K562 (cell line): ENCODE data around the gene CRACDL. TPM values are rescaled to one million over a fixed set of nuclear protein-coding genes. Genes with fewer than 3 reads are reported as not detected.

Experiments used
- ATAC-seq: fragments of 200-7000 bp; cut with Tn5 transposase; 3 replicates; pipeline ENCODE4 v1.9.1; 2020; ENCODE audit warnings: moderate library complexity
- BruUV-seq: library from RNA; stranded (reverse); fragments of 400-500 nt; replicated peaks from 2 replicates; lab custom pipeline; 2021; lab: Mats Ljungman, UMichigan
- CTCF ChIA-PET: fragments of 300-600 bp; formaldehyde crosslinking; extraction: SDS; loops from one replicate; lab custom pipeline; 2021; ENCODE audit warnings: low intra/inter-chr PET ratio; lab: Yijun Ruan, JAX
- POLR2A ChIA-PET: fragments of 300-600, 350-650 bp; sonication (Branson Sonifier 250); formaldehyde crosslinking; extraction: SDS; loops from one replicate; lab custom pipeline; 2021; ENCODE audit warnings: antibody characterized with exemption, inconsistent platforms; lab: Yijun Ruan, JAX
- DNase-seq, 4 experiments: peaks; one replicate each; pipeline versions ENCODE4 v3.0.0 to v3.0.0-alpha.2; 2011 to 2018; ENCODE audit warnings: low spot score in 3 of 4, mixed read lengths in 3 of 4; ENCODE audit errors: extremely low read depth in 1 of 4
- FAIRE-seq: peaks from 2 replicates; lab custom pipeline; 2011; peaks lifted over from hg19 to GRCh38; lab: Jason Lieb, UNC
- H2AFZ ChIP-seq: 2 replicates; pipeline ENCODE4 v1.6.0; 2011; ENCODE audit warnings: low read depth, low read length, control low read depth, inconsistent platforms
- H3K27ac ChIP-seq: fragments of 200-600 bp; 3 replicates; pipeline ENCODE4 v1.8.0; 2011; ENCODE audit warnings: low read depth, mild to moderate bottlenecking, control low read depth, inconsistent platforms, low read length, moderate library complexity, mixed read lengths; ENCODE audit errors: extremely low read depth
- H3K27me3 ChIP-seq, 2 experiments: fragments of 300-600 bp in 1 of 2; 2 replicates in 1 of 2; 3 replicates in 1 of 2; pipeline versions ENCODE4 v1.6.0 to v1.8.0; 2011; ENCODE audit warnings: inconsistent platforms in 2 of 2, low read length in 2 of 2, mild to moderate bottlenecking in 1 of 2, mixed read lengths in 1 of 2, moderate library complexity in 1 of 2; ENCODE audit not compliant: control insufficient read depth in 2 of 2, insufficient read depth in 2 of 2
- H3K36me3 ChIP-seq: fragments of 300-600 bp; 3 replicates; pipeline ENCODE4 v1.8.0; 2011; ENCODE audit warnings: mild to moderate bottlenecking, low read length, inconsistent platforms; ENCODE audit not compliant: control insufficient read depth, insufficient read depth
- H3K4me1 ChIP-seq, 2 experiments: fragments of 200-600 bp in 1 of 2; replicated peaks in 1 of 2; 2 replicates in 1 of 2; 3 replicates in 1 of 2; pipeline versions ENCODE4 v1.5.1 to v1.8.0; 2011; ENCODE audit warnings: inconsistent platforms in 2 of 2, low read length in 2 of 2, mild to moderate bottlenecking in 1 of 2, mixed read lengths in 1 of 2, moderate library complexity in 1 of 2; ENCODE audit not compliant: control insufficient read depth in 2 of 2, insufficient read depth in 2 of 2
- H3K4me2 ChIP-seq: 2 replicates; pipeline ENCODE4 v1.6.1; 2011; ENCODE audit warnings: low read length, control low read depth, inconsistent platforms, mixed read lengths; ENCODE audit not compliant: insufficient read depth
- H3K4me3 ChIP-seq: fragments of 200-600 bp; sonication (generic), shearing (Covaris generic); 2 replicates; pipeline ENCODE4 v1.5.1; 2016; ENCODE audit warnings: control low read depth, inconsistent platforms
- H3K79me2 ChIP-seq: fragments of 200-600 bp; 3 replicates; pipeline ENCODE4 v1.8.0; 2011; ENCODE audit warnings: low read length, inconsistent platforms; ENCODE audit not compliant: control insufficient read depth, insufficient read depth
- H3K9ac ChIP-seq, 2 experiments: 2 replicates each; pipeline versions ENCODE4 v1.6.0 to v1.6.1; 2011; ENCODE audit warnings: low read depth in 2 of 2, low read length in 2 of 2, control low read depth in 1 of 2, inconsistent platforms in 1 of 2, mild to moderate bottlenecking in 1 of 2, mixed read lengths in 1 of 2; ENCODE audit not compliant: insufficient read depth in 1 of 2
- H3K9me1 ChIP-seq: one replicate; pipeline ENCODE4 v1.6.0; 2011; ENCODE audit warnings: inconsistent platforms, mild to moderate bottlenecking, low read length, moderate library complexity; ENCODE audit not compliant: control insufficient read depth, insufficient read depth
- H3K9me3 ChIP-seq: replicated peaks from 2 replicates; pipeline ENCODE4 v1.5.1; 2011; ENCODE audit warnings: low read depth, low read length, inconsistent platforms; ENCODE audit not compliant: control insufficient read depth, insufficient read depth
- H4K20me1 ChIP-seq: replicated peaks from 2 replicates; pipeline ENCODE4 v1.6.1; 2011; ENCODE audit warnings: low read length, inconsistent platforms, mixed read lengths; ENCODE audit not compliant: control insufficient read depth, insufficient read depth
- MYBL2 ChIP-seq, 2 experiments: fragments of 450-650 bp in 1 of 2; sonication (generic) in 1 of 2; formaldehyde crosslinking in 1 of 2; IDR thresholded peaks; 2 replicates each; pipeline versions ENCODE4 v1.6.1 to v1.8.1; 2017 to 2022; ENCODE audit warnings: borderline replicate concordance in 1 of 2, inconsistent platforms in 1 of 2, low read depth in 1 of 2, mild to moderate bottlenecking in 1 of 2, missing genetic modification reagents in 1 of 2, moderate library complexity in 1 of 2
- NEUROD1 ChIP-seq: fragments of 150-350 bp; IDR thresholded peaks from 2 replicates; pipeline ENCODE4 v1.6.1; 2014; ENCODE audit warnings: borderline replicate concordance, low read length, low read depth; ENCODE audit not compliant: partially characterized antibody
- NR3C1 ChIP-seq: sonication (generic); formaldehyde crosslinking; IDR thresholded peaks from 2 replicates; pipeline ENCODE4 v1.8.1; 2022; ENCODE audit warnings: missing genetic modification reagents
- NRF1 ChIP-seq, 2 experiments: fragments of 450-650 bp; IDR thresholded peaks in 1 of 2; conservative IDR thresholded peaks in 1 of 2; 2 replicates each; pipeline ENCODE4 v1.6.1; 2014; ENCODE audit warnings: mild to moderate bottlenecking in 2 of 2
- PBX2 ChIP-seq, 2 experiments: IDR thresholded peaks in 1 of 2; conservative IDR thresholded peaks in 1 of 2; 2 replicates each; pipeline ENCODE4 v1.6.1; 2016; ENCODE audit warnings: low read depth in 2 of 2, mild to moderate bottlenecking in 1 of 2, missing compliant biosample characterization in 1 of 2, missing genetic modification characterization in 1 of 2, moderate library complexity in 1 of 2
- TAF7 ChIP-seq: fragments of 450-650 bp; IDR thresholded peaks from 2 replicates; pipeline ENCODE4 v1.6.1; 2016; ENCODE audit warnings: missing genetic modification characterization, missing compliant biosample characterization
- TGIF2 ChIP-seq: sonication (generic); formaldehyde crosslinking; IDR thresholded peaks from 2 replicates; pipeline ENCODE4 v1.8.1; 2022; ENCODE audit warnings: mild to moderate bottlenecking, missing genetic modification reagents, moderate library complexity
- ZNF316 ChIP-seq: fragments of 450-650 bp; IDR thresholded peaks from 2 replicates; pipeline ENCODE4 v1.6.1; 2016
- WGBS: fragments of 100-300 bp; shearing (Covaris generic); methylation state at CpG from one replicate; pipeline ENCODE4 v1.1.6; 2016; ENCODE audit warnings: low coverage, mixed read lengths; ENCODE audit not compliant: insufficient coverage; ENCODE audit errors: missing lambda C conversion rate; 5-methylcytosine and 5-hydroxymethylcytosine counted together
- in situ Hi-C: fragments of 300-500 bp; cut with MboI; formaldehyde crosslinking; loops from 4 replicates; pipeline ENCODE4 v1.15.0; 2018; ENCODE audit warnings: inconsistent platforms, mixed read lengths
- intact Hi-C: fragments of 100-400 bp; cut with micrococcal nuclease; formaldehyde crosslinking; loops from 2 replicates; pipeline ENCODE4 v1.14.2; 2022
- polyA plus RNA-seq, 8 experiments: library from polyadenylated mRNA; depleted of rRNA in 4 of 8; stranded (reverse) in 5 of 8; unstranded in 3 of 8; fragments of >200 nt; fragmentation: Nextera tagmentation in 2 of 8; fragmentation: Illumina TruSeq in 1 of 8; extraction: Ambion mirVana in 2 of 8; extraction: Trizol in 1 of 8; gene quantifications; 2 replicates each; pipeline versions ENCODE4 v1.2.1 to v1.2.3, GENCODE V29; 2011 to 2014; ENCODE audit warnings: inconsistent platforms in 1 of 8, missing spikeins in 1 of 8
- total RNA-seq, 7 experiments: library from RNA; depleted of rRNA in 6 of 7; stranded (reverse); fragments of >200 nt in 6 of 7; fragmentation: Illumina TruSeq in 2 of 7; extraction: Trizol in 2 of 7; gene quantifications; 2 replicates each; pipeline versions ENCODE4 v1.2.1 to v1.2.3, GENCODE V29; 2011 to 2021; ENCODE audit warnings: low replicate concordance in 1 of 7
- TF ChIP-seq, protein P1 (sequence below), 3 experiments: IDR thresholded peaks in 2 of 3; conservative IDR thresholded peaks in 1 of 3; 2 replicates each; pipeline ENCODE4 v1.5.1; 2011 to 2012; ENCODE audit warnings: low read length in 3 of 3, mild to moderate bottlenecking in 3 of 3, control low read depth in 2 of 3, improper control_type of control experiment in 1 of 3, inconsistent platforms in 1 of 3, low read depth in 1 of 3, mixed read lengths in 1 of 3, moderate library complexity in 1 of 3; ENCODE audit not compliant: insufficient read depth in 2 of 3

The CRACDL gene
- total and polyA plus RNA-seq, 9 of the 15 experiments (the other 6 are each of a cell fraction or from before 2014, with no cell fraction given) = not detected

DNA sequence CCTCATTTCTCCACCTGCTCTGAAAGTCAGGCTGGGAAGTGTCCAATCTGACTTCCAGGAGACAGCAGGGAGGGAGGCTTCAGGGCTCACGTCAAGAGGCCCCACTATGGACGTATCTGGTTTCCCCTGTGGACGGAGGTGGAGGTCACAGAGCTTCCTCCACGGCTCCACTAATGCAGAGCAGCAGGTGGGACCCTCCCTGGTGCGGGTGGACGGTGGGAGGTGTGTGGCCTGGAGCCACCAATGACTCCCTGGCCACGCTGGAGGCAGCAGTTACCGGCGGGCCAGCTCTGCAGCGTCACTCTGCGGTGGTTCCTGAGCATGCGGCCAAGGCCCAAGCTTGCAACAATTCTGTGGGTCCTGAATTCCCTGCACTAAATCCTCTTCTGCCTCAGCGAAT is 9.0 kb downstream of the CRACDL start:
- no peak overlapping the region for H2AFZ ChIP-seq
- 0 out of 2 replicates have a peak, but pooled peaks cover 2% of the 10 kb centered on the region for H3K9me3 ChIP-seq
- no peak; the same call in 2 of the 3 replicates for ATAC-seq
- TF ChIP-seq ZNF316 = no peak
- TF ChIP-seq, protein P1, sequence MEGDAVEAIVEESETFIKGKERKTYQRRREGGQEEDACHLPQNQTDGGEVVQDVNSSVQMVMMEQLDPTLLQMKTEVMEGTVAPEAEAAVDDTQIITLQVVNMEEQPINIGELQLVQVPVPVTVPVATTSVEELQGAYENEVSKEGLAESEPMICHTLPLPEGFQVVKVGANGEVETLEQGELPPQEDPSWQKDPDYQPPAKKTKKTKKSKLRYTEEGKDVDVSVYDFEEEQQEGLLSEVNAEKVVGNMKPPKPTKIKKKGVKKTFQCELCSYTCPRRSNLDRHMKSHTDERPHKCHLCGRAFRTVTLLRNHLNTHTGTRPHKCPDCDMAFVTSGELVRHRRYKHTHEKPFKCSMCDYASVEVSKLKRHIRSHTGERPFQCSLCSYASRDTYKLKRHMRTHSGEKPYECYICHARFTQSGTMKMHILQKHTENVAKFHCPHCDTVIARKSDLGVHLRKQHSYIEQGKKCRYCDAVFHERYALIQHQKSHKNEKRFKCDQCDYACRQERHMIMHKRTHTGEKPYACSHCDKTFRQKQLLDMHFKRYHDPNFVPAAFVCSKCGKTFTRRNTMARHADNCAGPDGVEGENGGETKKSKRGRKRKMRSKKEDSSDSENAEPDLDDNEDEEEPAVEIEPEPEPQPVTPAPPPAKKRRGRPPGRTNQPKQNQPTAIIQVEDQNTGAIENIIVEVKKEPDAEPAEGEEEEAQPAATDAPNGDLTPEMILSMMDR (IDR thresholded peaks at IDR 0.05 in 2 of 3, conservative IDR thresholded peaks at IDR 0.05 in 1 of 3; ENCODE audit: insufficient read depth in 2 of 3, low read depth in 1 of 3, low read length in 3 of 3) = peak in 1 of 3 experiments; percentile 22; a peak in 1 of 6 replicates
- TF ChIP-seq, all 486 proteins: peak for 1
- DNase-seq (no peak), FAIRE-seq (no peak)
- no peaks in the 10 kb centered on the region for H3K79me2 ChIP-seq
- peaks cover 12 to 32% of the 10 kb centered on the region in 2 experiments; a peak in 3 of 5 replicates for H3K27me3 ChIP-seq
- no peak overlapping the region for H3K4me3 ChIP-seq
- in situ Hi-C loops (no loop called here), intact Hi-C loops (no loop called here)
- H4K20me1 ChIP-seq = no peaks in the 10 kb centered on the region; the same call in 1 of the 2 replicates
- ChIA-PET POLR2A (interaction anchor here (0.6 to 0.7 kb wide), 2 partner anchors 12 to 60 kb away, joined by 4 read pairs; no protein-coding TSS in a partner anchor), CTCF (no interaction called here)
- no TSS peak for BruUV-seq
- H3K9ac ChIP-seq = no peak overlapping the region
- H3K4me2 ChIP-seq = no peak overlapping the region
- WGBS = under 1% methylated on average over 13 of the region's 13 CpGs
- no peaks in the 10 kb centered on the region for H3K4me1 ChIP-seq
- H3K9me1 ChIP-seq = no peaks in the 10 kb centered on the region
- H3K36me3 ChIP-seq = no peaks in the 10 kb centered on the region
- H3K27ac ChIP-seq = no peak overlapping the region

DNA sequence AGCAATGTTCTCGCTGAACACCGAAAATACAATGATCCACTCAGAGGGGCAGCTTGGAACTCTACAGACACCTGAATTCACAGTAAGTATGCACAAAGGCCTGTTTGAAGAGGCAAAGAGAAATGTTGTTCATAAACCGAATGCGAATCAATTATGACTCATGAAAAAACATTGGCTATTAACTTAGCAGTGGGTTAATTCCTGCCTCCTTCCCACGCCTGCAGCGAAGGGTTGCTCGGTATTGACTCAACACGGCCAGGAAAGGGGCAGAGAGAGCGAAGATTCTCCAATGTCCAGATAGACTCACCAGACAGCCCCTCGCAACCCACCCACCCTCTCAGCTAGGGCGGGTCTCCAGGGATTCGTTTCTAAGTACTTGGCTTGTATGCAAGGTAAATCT is 9.4 kb downstream of the CRACDL start:
- BruUV-seq = no TSS peak
- no peak for ATAC-seq
- intact Hi-C loops = no loop called here
- H2AFZ ChIP-seq = no peak overlapping the region
- H3K79me2 ChIP-seq = no peaks in the 10 kb centered on the region
- no peaks in the 10 kb centered on the region for H3K36me3 ChIP-seq
- in situ Hi-C loops = no loop called here
- FAIRE-seq = no peak
- no peaks in the 10 kb centered on the region for H3K9me1 ChIP-seq
- 2% methylated on average over 9 of the region's 12 CpGs for WGBS
- ChIA-PET POLR2A (interaction anchor here (0.6 to 0.7 kb wide), 2 partner anchors 12 to 59 kb away, joined by 4 read pairs; no protein-coding TSS in a partner anchor), CTCF (no interaction called here)
- H3K4me2 ChIP-seq = no peak overlapping the region
- no peaks in the 10 kb centered on the region; the same call in 1 of the 2 replicates for H4K20me1 ChIP-seq
- H3K4me3 ChIP-seq = no peak overlapping the region
- H3K27me3 ChIP-seq = peaks cover 12 to 28% of the 10 kb centered on the region in 2 experiments; a peak in 3 of 5 replicates
- no peak for DNase-seq
- no peak overlapping the region for H3K9ac ChIP-seq
- 0 out of 2 replicates have a peak, but pooled peaks cover 2% of the 10 kb centered on the region for H3K9me3 ChIP-seq
- H3K4me1 ChIP-seq = no peaks in the 10 kb centered on the region
- H3K27ac ChIP-seq = no peak overlapping the region
- TF ChIP-seq NEUROD1 (no peak), NR3C1 (no peak), TAF7 (tag) (no peak), TGIF2 (no peak), NRF1 (conservative IDR thresholded peaks at IDR 0.05 in 1 of 2, IDR thresholded peaks at IDR 0.05 in 1 of 2) (no peak), MYBL2 (IDR thresholded peaks at IDR 0.05; ENCODE audit: low read depth) (no peak), MYBL2 (CRISPR knock-in tag; IDR thresholded peaks at IDR 0.05; ENCODE audit: borderline replicate concordance) (no peak), PBX2 (CRISPR knock-in tag; IDR thresholded peaks at IDR 0.05; ENCODE audit: low read depth) (no peak), PBX2 (tag; conservative IDR thresholded peaks at IDR 0.05; ENCODE audit: low read depth) (no peak)
